ENCODE measurements around the gene LSAMP. TPM values are rescaled to one million over a fixed set of nuclear protein-coding genes. Genes with fewer than 3 reads are reported as not detected.

Gene LSAMP
- total RNA-seq, 1 experiment from 2014 or later: 5.7 TPM

GRCh38 chr3:116007000-116007399, 438.3 kb downstream of the LSAMP start:
- no peaks in the 10 kb centered on the region for H3K36me3 Mint-ChIP-seq
- ChIA-PET CTCF (no interaction called here), POLR2A (no interaction called here)
- no peak overlapping the region for H3K4me3 Mint-ChIP-seq
- no peak for TF ChIP-seq FOXK1 (CRISPR knock-in tag; IDR thresholded peaks at IDR 0.05)
- TF ChIP-seq ZNF416 (CRISPR knock-in tag; IDR thresholded peaks at IDR 0.05): no peak
- no peak for TF ChIP-seq ELF4 (CRISPR knock-in tag; IDR thresholded peaks at IDR 0.05; ENCODE audit: low read depth)
- TF ChIP-seq CREM (CRISPR knock-in tag; IDR thresholded peaks at IDR 0.05): no peak
- no peak for TF ChIP-seq CBFB (CRISPR knock-in tag; IDR thresholded peaks at IDR 0.05; ENCODE audit: low read depth)
- no peak for TF ChIP-seq MYBL2 (CRISPR knock-in tag; IDR thresholded peaks at IDR 0.05)
- no peak for TF ChIP-seq STAT6 (CRISPR knock-in tag; conservative IDR thresholded peaks at IDR 0.05; ENCODE audit: low read depth)
- TF ChIP-seq, protein P1, sequence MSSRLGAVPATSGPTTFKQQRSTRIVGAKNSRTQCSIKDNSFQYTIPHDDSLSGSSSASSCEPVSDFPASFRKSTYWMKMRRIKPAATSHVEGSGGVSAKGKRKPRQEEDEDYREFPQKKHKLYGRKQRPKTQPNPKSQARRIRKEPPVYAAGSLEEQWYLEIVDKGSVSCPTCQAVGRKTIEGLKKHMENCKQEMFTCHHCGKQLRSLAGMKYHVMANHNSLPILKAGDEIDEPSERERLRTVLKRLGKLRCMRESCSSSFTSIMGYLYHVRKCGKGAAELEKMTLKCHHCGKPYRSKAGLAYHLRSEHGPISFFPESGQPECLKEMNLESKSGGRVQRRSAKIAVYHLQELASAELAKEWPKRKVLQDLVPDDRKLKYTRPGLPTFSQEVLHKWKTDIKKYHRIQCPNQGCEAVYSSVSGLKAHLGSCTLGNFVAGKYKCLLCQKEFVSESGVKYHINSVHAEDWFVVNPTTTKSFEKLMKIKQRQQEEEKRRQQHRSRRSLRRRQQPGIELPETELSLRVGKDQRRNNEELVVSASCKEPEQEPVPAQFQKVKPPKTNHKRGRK (CRISPR knock-in tag; IDR thresholded peaks at IDR 0.05; ENCODE audit: borderline replicate concordance): no peak
- no peak for TF ChIP-seq KAT7 (CRISPR knock-in tag; IDR thresholded peaks at IDR 0.05; ENCODE audit: borderline replicate concordance)
- TF ChIP-seq ARID4B (CRISPR knock-in tag; IDR thresholded peaks at IDR 0.05; ENCODE audit: borderline replicate concordance): no peak
- TF ChIP-seq ZNF281 (CRISPR knock-in tag; IDR thresholded peaks at IDR 0.05): no peak
- no peak for TF ChIP-seq SMAD3 (CRISPR knock-in tag; IDR thresholded peaks at IDR 0.05; ENCODE audit: borderline replicate concordance)
- no peak for TF ChIP-seq FOXP1 (CRISPR knock-in tag; IDR thresholded peaks at IDR 0.05; ENCODE audit: borderline replicate concordance)
- H3K9me3 Mint-ChIP-seq: no peaks in the 10 kb centered on the region
- DNase-seq (ENCODE audit: low spot score) (no peak), ATAC-seq (no peak)
- peaks cover 24% of the 10 kb centered on the region for H3K27me3 Mint-ChIP-seq (ENCODE audit: low read depth)
- H3K27ac Mint-ChIP-seq: no peak overlapping the region
- peaks cover 16% of the 10 kb centered on the region for H3K4me1 Mint-ChIP-seq

DNA sequence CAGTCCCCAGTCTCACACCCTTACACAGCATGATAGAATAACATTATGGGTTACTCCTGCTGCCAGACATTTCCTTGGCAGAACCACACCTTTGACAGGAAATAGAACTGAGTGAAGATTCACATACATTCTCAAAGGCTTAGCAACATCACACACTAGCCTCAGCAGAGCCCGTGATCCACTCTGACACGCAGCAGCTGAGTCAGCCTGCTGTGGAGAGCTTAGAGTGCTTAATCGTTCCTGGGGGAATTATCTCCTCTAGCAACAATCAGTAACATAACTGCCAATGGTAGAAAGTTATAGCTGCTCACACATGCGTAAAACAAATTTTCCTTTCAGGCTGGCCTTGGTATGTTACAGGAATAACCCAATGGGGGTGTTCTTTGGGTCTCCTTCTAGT, 439.9 kb downstream of the LSAMP start:
- Mint-ChIP-seq H3K36me3 (no peaks in the 10 kb centered on the region), H3K4me3 (no peak overlapping the region), H3K27me3 (ENCODE audit: low read depth) (peaks cover 24% of the 10 kb centered on the region), H3K4me1 (peaks cover 16% of the 10 kb centered on the region), H3K27ac (no peak overlapping the region), H3K9me3 (no peaks in the 10 kb centered on the region)
- ATAC-seq: no peak
- no peak for DNase-seq (ENCODE audit: low spot score)
- CTCF ChIA-PET: no interaction called here
- POLR2A ChIA-PET: no interaction called here
- no peak for TF ChIP-seq ARID4B (CRISPR knock-in tag; IDR thresholded peaks at IDR 0.05; ENCODE audit: borderline replicate concordance)
- TF ChIP-seq ZNF281 (CRISPR knock-in tag; IDR thresholded peaks at IDR 0.05): no peak
- no peak for TF ChIP-seq ZNF219 (CRISPR knock-in tag; IDR thresholded peaks at IDR 0.05; ENCODE audit: borderline replicate concordance)
- TF ChIP-seq TEAD1 (CRISPR knock-in tag; IDR thresholded peaks at IDR 0.05): no peak
- TF ChIP-seq ZNF232 (CRISPR knock-in tag; IDR thresholded peaks at IDR 0.05): no peak
